ENCODE data around the gene MAST3.

DNA sequence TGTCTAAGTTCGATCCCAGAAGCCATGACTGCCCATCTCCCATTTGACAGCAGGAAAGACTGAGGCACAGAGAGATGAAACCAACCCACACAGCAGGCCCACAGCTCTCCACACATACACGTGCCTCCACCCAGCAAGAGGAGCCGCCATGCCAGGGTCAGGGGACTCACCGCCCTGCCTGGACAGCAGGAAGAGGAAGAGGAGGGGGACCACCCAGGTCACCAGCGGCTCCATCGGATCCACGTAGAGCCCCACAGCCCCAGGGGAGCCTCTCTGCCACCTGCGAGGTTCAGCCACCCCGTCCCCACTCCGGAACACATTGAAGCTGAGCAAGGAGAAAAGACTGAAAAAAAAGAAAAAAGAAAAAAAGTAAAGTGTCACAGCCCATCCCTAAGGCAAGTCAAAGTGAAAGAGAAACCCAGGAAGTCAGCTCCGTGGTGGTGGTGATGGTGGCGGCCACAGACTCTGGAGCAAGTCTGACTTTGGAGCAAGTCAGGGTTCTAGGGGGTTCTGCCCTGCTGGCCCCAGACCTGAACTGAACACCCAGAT lies 10.9 kb upstream of the MAST3 start, which contains the start of gene IL12RB1:
- no peak for TF ChIP-seq SUZ12 (IDR thresholded peaks at IDR 0.05; ENCODE audit: extremely low read depth, insufficient read depth, insufficient read length)
- TF ChIP-seq ZNF274 (IDR thresholded peaks at IDR 0.05; ENCODE audit: low read depth, low read length), result no peak
- TF ChIP-seq YY1 (IDR thresholded peaks at IDR 0.05; ENCODE audit: insufficient read depth, insufficient read length), result no peak
